ENCODE measurements around the gene TEAD3. TPM values are rescaled to one million over a fixed set of nuclear protein-coding genes. Genes with fewer than 3 reads are reported as not detected.

TEAD3 gene
- total and polyA plus RNA-seq, 4 donors = 1.9 to 6.8 (median 4.5) TPM

- H3K9me3 ChIP-seq (ENCODE audit: control insufficient read depth in 4 of 4, low read length in 3 of 4) = peaks cover 0 to 2% (median 0%) of the 10 kb centered on the region in 4 donors
- H3K36me3 ChIP-seq (ENCODE audit: control insufficient read depth in 4 of 4, insufficient read depth in 3 of 4, low read depth in 1 of 4, low read length in 3 of 4) = peaks cover 4 to 10% (median 8%) of the 10 kb centered on the region in 4 donors
- H3K4me1 ChIP-seq (ENCODE audit: control insufficient read depth in 4 of 4, insufficient read depth in 4 of 4, low read length in 3 of 4) = peaks cover 5 to 22% (median 14%) of the 10 kb centered on the region in 4 donors
- no peak overlapping the region for H3K4me3 ChIP-seq (ENCODE audit: low read depth in 1 of 3, low read length in 3 of 3)
- H3K9ac ChIP-seq (ENCODE audit: low read depth in 1 of 2, low read length in 2 of 2) = no peak overlapping the region
- peak overlapping the region; percentile 37 to 72 for H3K27ac ChIP-seq (ENCODE audit: low read depth in 1 of 2, low read length in 2 of 2)
- H3K27me3 ChIP-seq (ENCODE audit: control insufficient read depth in 4 of 4, insufficient read depth in 4 of 4, low read length in 3 of 4) = no peaks in the 10 kb centered on the region
- peak; percentile 47 for DNase-seq (ENCODE audit: low spot score)
- TF ChIP-seq HNF4A (conservative IDR thresholded peaks at IDR 0.05) (peak; percentile 31 to 79), FOXA1 (IDR thresholded peaks at IDR 0.05) (peak; percentile 60), HNF4G (IDR thresholded peaks at IDR 0.05) (no peak), JUND (IDR thresholded peaks at IDR 0.05) (peak in 1 of 2 donors; percentile 76), YY1 (IDR thresholded peaks at IDR 0.05) (peak; percentile 80), ZBTB33 (IDR thresholded peaks at IDR 0.05) (no peak), GABPA (IDR thresholded peaks at IDR 0.05 in 1 of 2, conservative IDR thresholded peaks at IDR 0.05 in 1 of 2) (no peak), ATF3 (IDR thresholded peaks at IDR 0.05) (no peak), RXRA (IDR thresholded peaks at IDR 0.05) (peak; percentile 66 to 90), CTCF (IDR thresholded peaks at IDR 0.05; ENCODE audit: low read depth, low read length, missing input control) (peak; percentile 31), TAF1 (conservative IDR thresholded peaks at IDR 0.05) (no peak), REST (IDR thresholded peaks at IDR 0.05) (peak; percentile 41), MAX (IDR thresholded peaks at IDR 0.05) (no peak), SP1 (IDR thresholded peaks at IDR 0.05) (peak; percentile 56), NR2F2 (IDR thresholded peaks at IDR 0.05) (no peak), FOXA2 (IDR thresholded peaks at IDR 0.05) (peak; percentile 37), RAD21 (IDR thresholded peaks at IDR 0.05) (peak in 1 of 2 donors; percentile 49), EGR1 (IDR thresholded peaks at IDR 0.05; ENCODE audit: low read depth in 2 of 2) (peak in 1 of 2 donors; percentile 52)
- WGBS = 65% methylated on average over 10 of the region's 10 CpGs
These were observed 68.3 kb downstream of the TEAD3 start for GRCh38 chr6:35428421-35429149.

Measured in liver (tissue), 9 donors.